HG03378 (cell line): ENCODE results near the gene HSPB1.
"Not testable (repeated sequence)": the region's sequence is repeated elsewhere in the genome, so short reads cannot be mapped to it uniquely, and the experiment has no call there.

Experiments
- ATAC-seq: cut with Tn5 transposase; IDR thresholded peaks from one replicate; pipeline ENCODE4 v1.9.1; 2021; ENCODE audit warnings: mild to moderate bottlenecking, moderate library complexity; ENCODE audit not compliant: unreplicated experiment

HSPB1 gene

GRCh38 chr7:76330261-76330660 is 27.8 kb downstream of the HSPB1 start:
- no peak for ATAC-seq

- ATAC-seq, result no peak
These were observed 28.2 kb downstream of the HSPB1 start for GRCh38 chr7:76330673-76331072.

- no peak for ATAC-seq
These were observed 29.6 kb downstream of the HSPB1 start for GRCh38 chr7:76332078-76332477.

GRCh38 chr7:76333511-76334101 is 31.1 kb downstream of the HSPB1 start:
- ATAC-seq, result no peak

- no peak for ATAC-seq
These were observed 32.0 kb downstream of the HSPB1 start for GRCh38 chr7:76334320-76334967.

GRCh38 chr7:76335417-76335816 is 32.9 kb downstream of the HSPB1 start:
- not testable (repeated sequence) for ATAC-seq

- no peak for ATAC-seq
These were observed 33.6 kb downstream of the HSPB1 start for GRCh38 chr7:76336094-76336493.

GRCh38 chr7:76337147-76337546 is 34.7 kb downstream of the HSPB1 start:
- ATAC-seq, result no peak

- no peak for ATAC-seq
These were observed 36.0 kb downstream of the HSPB1 start for GRCh38 chr7:76338298-76339084.

GRCh38 chr7:76340617-76341131 is 38.2 kb downstream of the HSPB1 start:
- no peak for ATAC-seq

- ATAC-seq, result no peak
These were observed 39.7 kb downstream of the HSPB1 start for GRCh38 chr7:76342222-76342621.

GRCh38 chr7:76343294-76343930 is 40.9 kb downstream of the HSPB1 start:
- no peak for ATAC-seq

- ATAC-seq, result no peak
These were observed 41.5 kb downstream of the HSPB1 start for GRCh38 chr7:76343931-76344321.

GRCh38 chr7:76346097-76346496 is 43.6 kb downstream of the HSPB1 start:
- ATAC-seq, result no peak

GRCh38 chr7:76346778-76347177 is 44.3 kb downstream of the HSPB1 start:
- ATAC-seq, result no peak

- no peak for ATAC-seq
These were observed 45.2 kb downstream of the HSPB1 start for GRCh38 chr7:76347710-76348109.

GRCh38 chr7:76349313-76349885 is 46.9 kb downstream of the HSPB1 start:
- no peak for ATAC-seq

GRCh38 chr7:76351372-76351771 is 48.9 kb downstream of the HSPB1 start:
- no peak for ATAC-seq

- no peak for ATAC-seq
These were observed 49.7 kb downstream of the HSPB1 start for GRCh38 chr7:76352193-76352592.

- ATAC-seq, result no peak
These were observed 51.3 kb downstream of the HSPB1 start for GRCh38 chr7:76353744-76354143.
